ENCODE results near the gene SELPLG.

The SELPLG gene, protein sequence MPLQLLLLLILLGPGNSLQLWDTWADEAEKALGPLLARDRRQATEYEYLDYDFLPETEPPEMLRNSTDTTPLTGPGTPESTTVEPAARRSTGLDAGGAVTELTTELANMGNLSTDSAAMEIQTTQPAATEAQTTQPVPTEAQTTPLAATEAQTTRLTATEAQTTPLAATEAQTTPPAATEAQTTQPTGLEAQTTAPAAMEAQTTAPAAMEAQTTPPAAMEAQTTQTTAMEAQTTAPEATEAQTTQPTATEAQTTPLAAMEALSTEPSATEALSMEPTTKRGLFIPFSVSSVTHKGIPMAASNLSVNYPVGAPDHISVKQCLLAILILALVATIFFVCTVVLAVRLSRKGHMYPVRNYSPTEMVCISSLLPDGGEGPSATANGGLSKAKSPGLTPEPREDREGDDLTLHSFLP

GRCh38 chr12:108633534-108634248 lies at the start of gene SELPLG:
Gene SELPLG, minus strand, starts transcription at chr12:108633894. Its CDS starts 9,587 bp downstream, at chr12:108624307.
- no peak for TF ChIP-seq CTCF (IDR thresholded peaks at IDR 0.05; ENCODE audit: low read depth, low read length, missing control alignments)
- no peak within 1 kb of the TSS for H3K4me3 ChIP-seq (replicated peaks; ENCODE audit: low read depth, low read length)
- no peak for DNase-seq (ENCODE audit: extremely low read depth, low read depth)

DNA sequence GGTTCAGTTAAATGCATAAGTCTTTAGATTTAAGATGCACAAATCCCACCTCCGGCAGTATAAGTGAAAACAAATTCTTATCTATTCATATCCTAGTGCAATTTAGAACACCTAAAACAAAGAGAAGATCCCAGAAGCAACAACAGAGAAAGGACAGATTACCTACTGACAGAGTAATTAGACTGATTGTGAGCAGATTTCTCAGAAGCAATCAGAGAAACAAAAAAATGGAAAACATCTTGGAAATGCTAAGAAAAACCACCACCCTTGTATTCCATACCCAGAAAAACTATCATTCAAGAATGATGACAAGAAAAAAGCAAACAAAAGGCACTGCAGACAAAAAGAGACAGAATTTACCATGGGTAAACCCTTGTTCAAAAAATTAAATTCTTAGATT lies 47.6 kb upstream of the SELPLG start:
- no peak for DNase-seq (ENCODE audit: extremely low read depth, low read depth)
- no peak overlapping the region for H3K4me3 ChIP-seq (replicated peaks; ENCODE audit: low read depth, low read length)
- no peak for TF ChIP-seq CTCF (IDR thresholded peaks at IDR 0.05; ENCODE audit: low read depth, low read length, missing control alignments)

- TF ChIP-seq CTCF (IDR thresholded peaks at IDR 0.05; ENCODE audit: low read depth, low read length, missing control alignments), result no peak
- DNase-seq (ENCODE audit: extremely low read depth, low read depth), result no peak
- no peak overlapping the region for H3K4me3 ChIP-seq (replicated peaks; ENCODE audit: low read depth, low read length)
Measured at GRCh38 chr12:108679106-108679681, 45.5 kb upstream of the SELPLG start.

- TF ChIP-seq CTCF (IDR thresholded peaks at IDR 0.05; ENCODE audit: low read depth, low read length, missing control alignments), result no peak
- no peak for DNase-seq (ENCODE audit: extremely low read depth, low read depth)
- no peak overlapping the region for H3K4me3 ChIP-seq (replicated peaks; ENCODE audit: low read depth, low read length)
Measured at GRCh38 chr12:108678104-108678730, 44.5 kb upstream of the SELPLG start.

- no peak overlapping the region for H3K4me3 ChIP-seq (replicated peaks; ENCODE audit: low read depth, low read length)
- DNase-seq (ENCODE audit: extremely low read depth, low read depth), result no peak
- TF ChIP-seq CTCF (IDR thresholded peaks at IDR 0.05; ENCODE audit: low read depth, low read length, missing control alignments), result no peak
Measured at GRCh38 chr12:108677381-108677780, 43.7 kb upstream of the SELPLG start.

- TF ChIP-seq CTCF (IDR thresholded peaks at IDR 0.05; ENCODE audit: low read depth, low read length, missing control alignments), result no peak
- no peak for DNase-seq (ENCODE audit: extremely low read depth, low read depth)
- no peak overlapping the region for H3K4me3 ChIP-seq (replicated peaks; ENCODE audit: low read depth, low read length)
Measured at GRCh38 chr12:108676707-108677106, 43.0 kb upstream of the SELPLG start.
